IMR-90 (cell line): ENCODE data around the gene TMPRSS7. TPM values are rescaled to one million over a fixed set of nuclear protein-coding genes. Genes with fewer than 3 reads are reported as not detected.

Experiments used
- ATAC-seq: fragments of 200-7000 bp; cut with Tn5 transposase; 2 replicates; pipeline ENCODE4 v1.9.1; 2020; ENCODE audit warnings: low read depth, mild to moderate bottlenecking, moderate library complexity
- BruUV-seq: library from RNA; stranded (reverse); fragments of 400-500 nt; replicated peaks from 2 replicates; lab custom pipeline; 2021; lab: Mats Ljungman, UMichigan
- CTCF ChIA-PET: fragments of 300-600 bp; formaldehyde crosslinking; extraction: SDS; loops from one replicate; lab custom pipeline; 2021; ENCODE audit warnings: antibody characterized with exemption; lab: Yijun Ruan, JAX
- POLR2A ChIA-PET: fragments of 300-600 bp; sonication (Branson Sonifier 250); formaldehyde crosslinking; loops from one replicate; lab custom pipeline; 2022; ENCODE audit warnings: antibody characterized with exemption; ENCODE audit not compliant: unreplicated experiment; lab: Charles Lee
- DNase-seq: peaks from one replicate; pipeline ENCODE4 v3.0.0; 2013
- H2AFZ ChIP-seq: replicated peaks from 2 replicates; pipeline ENCODE3; 2013; ENCODE audit warnings: low read length, mild to moderate bottlenecking; ENCODE audit not compliant: poor library complexity
- H2AK5ac ChIP-seq: 2 replicates; pipeline ENCODE4 v1.6.1; 2013; ENCODE audit warnings: low read depth, low read length, inconsistent platforms
- H2AK9ac ChIP-seq: replicated peaks from 2 replicates; pipeline ENCODE3; 2013; ENCODE audit warnings: mild to moderate bottlenecking, low read depth, low read length, moderate library complexity; ENCODE audit not compliant: poor library complexity
- H2BK120ac ChIP-seq: 2 replicates; pipeline ENCODE4 v1.6.1; 2013; ENCODE audit warnings: low read depth, low read length, inconsistent platforms
- H2BK15ac ChIP-seq: 3 replicates; pipeline ENCODE4 v1.6.1; 2013; ENCODE audit warnings: low read depth, low read length, inconsistent platforms
- H2BK20ac ChIP-seq: 2 replicates; pipeline ENCODE4 v1.6.1; 2013; ENCODE audit warnings: low read depth, mild to moderate bottlenecking, inconsistent platforms, low read length, moderate library complexity
- H2BK5ac ChIP-seq: 2 replicates; pipeline ENCODE4 v1.6.1; 2013; ENCODE audit warnings: mild to moderate bottlenecking, low read depth, low read length, inconsistent platforms; ENCODE audit not compliant: poor library complexity, severe bottlenecking
- H3K14ac ChIP-seq: replicated peaks from 2 replicates; pipeline ENCODE4 v1.6.1; 2013; ENCODE audit warnings: low read depth, low read length, inconsistent platforms
- H3K18ac ChIP-seq: 2 replicates; pipeline ENCODE4 v1.6.1; 2013; ENCODE audit warnings: low read depth, low read length, control low read depth
- H3K23ac ChIP-seq: 2 replicates; pipeline ENCODE4 v1.6.1; 2013; ENCODE audit warnings: low read depth, low read length, inconsistent platforms
- H3K27ac ChIP-seq: 2 replicates; pipeline ENCODE4 v1.5.1; 2013; ENCODE audit warnings: mild to moderate bottlenecking, control low read depth, low read length; ENCODE audit not compliant: insufficient read depth
- H3K27me3 ChIP-seq: 2 replicates; pipeline ENCODE4 v1.6.1; 2013; ENCODE audit warnings: low read length; ENCODE audit not compliant: control insufficient read depth, insufficient read depth
- H3K36me3 ChIP-seq: 2 replicates; pipeline ENCODE4 v1.6.1; 2013; ENCODE audit warnings: low read length, mixed read lengths; ENCODE audit not compliant: control insufficient read depth, insufficient read depth
- H3K4ac ChIP-seq: 2 replicates; pipeline ENCODE4 v1.6.1; 2013; ENCODE audit warnings: low read depth, low read length, inconsistent platforms
- H3K4me1 ChIP-seq: 2 replicates; pipeline ENCODE4 v1.6.1; 2013; ENCODE audit warnings: low read length, mixed read lengths; ENCODE audit not compliant: control insufficient read depth, insufficient read depth
- H3K4me2 ChIP-seq: 2 replicates; pipeline ENCODE4 v1.6.1; 2013; ENCODE audit warnings: low read depth, mild to moderate bottlenecking, control low read depth, low read length, moderate library complexity
- H3K4me3 ChIP-seq: 2 replicates; pipeline ENCODE4 v1.5.1; 2013; ENCODE audit warnings: low read depth, mild to moderate bottlenecking, control low read depth, low read length, moderate library complexity; ENCODE audit not compliant: insufficient read depth
- H3K56ac ChIP-seq: 2 replicates; pipeline ENCODE4 v1.6.1; 2013; ENCODE audit warnings: low read length, inconsistent platforms; ENCODE audit not compliant: insufficient read depth; ENCODE audit errors: extremely low read depth
- H3K79me1 ChIP-seq, 2 experiments: 2 replicates each; pipeline ENCODE4 v1.6.1; 2013; ENCODE audit warnings: low read length in 2 of 2, inconsistent platforms in 1 of 2, low read depth in 1 of 2
- H3K9ac ChIP-seq: 2 replicates; pipeline ENCODE4 v1.6.1; 2013; ENCODE audit warnings: low read depth, low read length, control low read depth
- H3K9me1 ChIP-seq: 2 replicates; pipeline ENCODE4 v1.6.1; 2013; ENCODE audit warnings: low read length, inconsistent platforms; ENCODE audit not compliant: insufficient read depth
- H3K9me3 ChIP-seq: 2 replicates; pipeline ENCODE4 v1.6.1; 2013; ENCODE audit warnings: low read length; ENCODE audit not compliant: control insufficient read depth, insufficient read depth
- H4K20me1 ChIP-seq: 2 replicates; pipeline ENCODE4 v1.6.1; 2013; ENCODE audit warnings: low read length, inconsistent platforms; ENCODE audit not compliant: insufficient read depth
- H4K5ac ChIP-seq: 2 replicates; pipeline ENCODE4 v1.6.1; 2013; ENCODE audit warnings: mild to moderate bottlenecking, low read depth, low read length, control low read depth
- H4K8ac ChIP-seq, 2 experiments: 2 replicates each; pipeline ENCODE4 v1.6.1; 2013; ENCODE audit warnings: low read depth in 2 of 2, low read length in 2 of 2, control low read depth in 1 of 2, inconsistent platforms in 1 of 2
- H4K91ac ChIP-seq: 2 replicates; pipeline ENCODE4 v1.6.1; 2013; ENCODE audit warnings: low read depth, low read length, inconsistent platforms; ENCODE audit not compliant: insufficient read depth
- MAFK ChIP-seq: IDR thresholded peaks from 2 replicates; pipeline ENCODE4 v1.6.1; 2012; ENCODE audit warnings: low read depth, low read length, improper control_type of control experiment
- MXI1 ChIP-seq: IDR thresholded peaks from 2 replicates; pipeline ENCODE4 v1.6.1; 2012; ENCODE audit warnings: low read depth, mild to moderate bottlenecking, low read length, moderate library complexity, borderline replicate concordance
- POLR2A ChIP-seq: IDR thresholded peaks from 2 replicates; pipeline ENCODE4 v1.6.1; 2012; ENCODE audit warnings: mild to moderate bottlenecking, low read depth, low read length
- WGBS, 2 experiments: methylation state at CpG; one replicate each; pipeline versions ENCODE4 v1.1.5 to v1.1.7; 2013; ENCODE audit warnings: missing lambda C conversion rate in 2 of 2; ENCODE audit not compliant: insufficient read length in 1 of 2; ENCODE audit errors: extremely low coverage in 2 of 2; 5-methylcytosine and 5-hydroxymethylcytosine counted together
- dilution Hi-C: fragments of 300-500 bp; cut with HindIII; formaldehyde crosslinking; loops from one replicate; pipeline ENCODE4 v1.14.3; 2018; ENCODE audit warnings: low sequenced_read_pairs; ENCODE audit not compliant: unreplicated experiment
- in situ Hi-C: fragments of 300-500 bp; cut with MboI; formaldehyde crosslinking; loops from 3 replicates; pipeline ENCODE4 v1.14.3; 2019; ENCODE audit warnings: low sequenced_read_pairs, inconsistent platforms, mixed read lengths
- intact Hi-C: fragments of 100-400 bp; cut with micrococcal nuclease; formaldehyde crosslinking; loops from 2 replicates; pipeline ENCODE4 v1.10.0; 2022
- polyA plus RNA-seq, 3 experiments: library from polyadenylated mRNA; depleted of rRNA; stranded (reverse); fragments of >200 nt; gene quantifications; 2 replicates each; pipeline ENCODE4 v1.2.3, GENCODE V29; 2012; ENCODE audit warnings: low replicate concordance in 1 of 3
- total RNA-seq: library from RNA; depleted of rRNA; stranded (reverse); fragments of >200 nt; gene quantifications from 2 replicates; pipeline ENCODE4 v1.2.3, GENCODE V29; 2012

TMPRSS7 gene
- total and polyA plus RNA-seq, 2 of the 4 experiments (the other 2 are of a cell fraction): 0.07 TPM; not detected in 1

- ChIA-PET POLR2A (no interaction called here), CTCF (interaction anchor here (0.5 to 2.9 kb wide), 4 partner anchors 11 to 99 kb away, joined by 3 to 14 read pairs (median 4); no protein-coding TSS in a partner anchor)
- Histone ChIP-seq H3K4me2 (no peak overlapping the region), H3K9ac (no peak overlapping the region), H2AFZ (no peak overlapping the region), H3K27ac (no peak overlapping the region), H4K91ac (no peak overlapping the region), H2BK120ac (no peak overlapping the region), H3K56ac (no peak overlapping the region), H3K18ac (no peak overlapping the region), H3K23ac (no peak overlapping the region), H2AK5ac (no peak overlapping the region), H3K27me3 (no peaks in the 10 kb centered on the region), H3K9me3 (no peaks in the 10 kb centered on the region), H3K79me1 (no peaks in the 10 kb centered on the region), H2AK9ac (no peak overlapping the region), H4K5ac (no peak overlapping the region), H3K36me3 (peaks cover 9% of the 10 kb centered on the region), H2BK15ac (no peak overlapping the region), H3K9me1 (peaks cover 2% of the 10 kb centered on the region; the same call in 1 of the 2 replicates), H4K20me1 (0 out of 2 replicates have a peak, but pooled peaks cover 8% of the 10 kb centered on the region), H3K4me1 (no peaks in the 10 kb centered on the region), H3K4ac (no peak overlapping the region), H2BK20ac (no peak overlapping the region), H3K4me3 (no peak overlapping the region), H3K14ac (no peak overlapping the region), H4K8ac (no peak overlapping the region), H2BK5ac (no peak overlapping the region)
- WGBS, 2 experiments: no CpG with 5 or more reads among the region's 2 CpGs
- DNase-seq (no peak), ATAC-seq (no peak)
- dilution Hi-C loops (no loop called here), intact Hi-C loops (no loop called here), in situ Hi-C loops (no loop called here)
- TF ChIP-seq MAFK: no peak
- TF ChIP-seq POLR2A: no peak
- no peak for TF ChIP-seq MXI1
- no TSS peak for BruUV-seq
These were observed 41.5 kb upstream of the TMPRSS7 start for GRCh38 chr3:111993038-111993437.
